ENCODE data around the gene TRIM62.

GRCh38 chr1:33123266-33123665, 58.6 kb downstream of the TRIM62 start:
- no peak for TF ChIP-seq CTCF (IDR thresholded peaks at IDR 0.05)
- no peak for TF ChIP-seq POLR2A (IDR thresholded peaks at IDR 0.05)

All from heart left ventricle (tissue), 13 donors.